Nephron progenitor cell (in vitro differentiated cells): ENCODE data around the gene ZNF280C.

Source experiments
- DNase-seq: peaks from one replicate; pipeline ENCODE4 v3.0.0; 2021
- H3K27ac Mint-ChIP-seq: 2 replicates; pipeline ENCODE4 v1.8.0; 2021; ENCODE audit warnings: mild to moderate bottlenecking, moderate library complexity, mixed read lengths
- H3K27me3 Mint-ChIP-seq: 2 replicates; pipeline ENCODE4 v1.8.0; 2021; ENCODE audit warnings: mild to moderate bottlenecking, low read depth, mixed read lengths; ENCODE audit not compliant: poor library complexity
- H3K36me3 Mint-ChIP-seq: 2 replicates; pipeline ENCODE4 v1.8.0; 2021; ENCODE audit warnings: low read depth, mixed read lengths
- H3K4me1 Mint-ChIP-seq: 2 replicates; pipeline ENCODE4 v1.8.0; 2021; ENCODE audit warnings: mixed read lengths
- H3K4me3 Mint-ChIP-seq: 2 replicates; pipeline ENCODE4 v1.8.0; 2021; ENCODE audit warnings: mild to moderate bottlenecking, moderate library complexity, mixed read lengths
- H3K9me3 Mint-ChIP-seq: 2 replicates; pipeline ENCODE4 v1.8.0; 2021; ENCODE audit warnings: mild to moderate bottlenecking, moderate library complexity, mixed read lengths
- CTCF ChIP-seq: fragments of 200-600 bp; sonication (generic); IDR thresholded peaks from 2 replicates; pipeline ENCODE4 v1.5.0; 2021; ENCODE audit warnings: antibody characterized with exemption

The ZNF280C gene

GRCh38 chrX:130173190-130173895, 95.4 kb downstream of the ZNF280C start:
- peaks cover 19% of the 10 kb centered on the region for H3K4me1 Mint-ChIP-seq
- peaks cover 34% of the 10 kb centered on the region for H3K27me3 Mint-ChIP-seq
- no peak for TF ChIP-seq CTCF
- no peak for DNase-seq
- no peak overlapping the region for H3K27ac Mint-ChIP-seq
- peak overlapping the region; percentile 79 for H3K4me3 Mint-ChIP-seq
- peaks cover 42% of the 10 kb centered on the region for H3K9me3 Mint-ChIP-seq
- no peaks in the 10 kb centered on the region for H3K36me3 Mint-ChIP-seq

- Mint-ChIP-seq H3K9me3 (peaks cover 38% of the 10 kb centered on the region), H3K27ac (no peak overlapping the region), H3K36me3 (no peaks in the 10 kb centered on the region), H3K4me1 (peaks cover 19% of the 10 kb centered on the region), H3K27me3 (peaks cover 34% of the 10 kb centered on the region), H3K4me3 (peak overlapping the region; percentile 79)
- TF ChIP-seq CTCF: no peak
- peak; percentile 14 for DNase-seq
Measured at GRCh38 chrX:130172127-130172845, 96.4 kb downstream of the ZNF280C start.

- Mint-ChIP-seq H3K27me3 (peaks cover 34% of the 10 kb centered on the region), H3K9me3 (peaks cover 41% of the 10 kb centered on the region), H3K27ac (no peak within 1 kb of the TSS), H3K4me3 (peak within 1 kb of the TSS; percentile 79), H3K4me1 (peaks cover 25% of the 10 kb centered on the region), H3K36me3 (no peaks in the 10 kb centered on the region)
- peak; percentile 45 for DNase-seq
- no peak for TF ChIP-seq CTCF
Measured at GRCh38 chrX:130171446-130172126, 97.1 kb downstream of the ZNF280C start, which contains the start of gene RAB33A. Gene RAB33A (plus strand): TSS chrX:130171962. CDS start chrX:130172063, 101 bp downstream.

GRCh38 chrX:130170752-130171445, 97.8 kb downstream of the ZNF280C start:
- peak; percentile 30 for DNase-seq
- Mint-ChIP-seq H3K36me3 (no peaks in the 10 kb centered on the region), H3K4me3 (peak overlapping the region; percentile 79), H3K9me3 (peaks cover 44% of the 10 kb centered on the region), H3K27me3 (peaks cover 34% of the 10 kb centered on the region), H3K4me1 (peaks cover 30% of the 10 kb centered on the region), H3K27ac (no peak overlapping the region)
- no peak for TF ChIP-seq CTCF

- peaks cover 8% of the 10 kb centered on the region for H3K36me3 Mint-ChIP-seq
- H3K4me1 Mint-ChIP-seq: peaks cover 40% of the 10 kb centered on the region
- H3K27me3 Mint-ChIP-seq: peaks cover 18% of the 10 kb centered on the region
- peak overlapping the region; percentile 91 for H3K4me3 Mint-ChIP-seq
- H3K9me3 Mint-ChIP-seq: peaks cover 48% of the 10 kb centered on the region
- no peak for TF ChIP-seq CTCF
- no peak overlapping the region for H3K27ac Mint-ChIP-seq
- no peak for DNase-seq
Measured at GRCh38 chrX:130167040-130167439, 101.7 kb downstream of the ZNF280C start.
